Activated T-helper 9 cell treated with anti-CD3 and anti-CD28 coated beads, Interleukin-2, amount 50 U/mL, for 16 hours (primary cell): ENCODE measurements around the gene ARNT2.
A peak's percentile ranks its signal among the peaks of the same experiment; 100 is the strongest.

Source experiments
- DNase-seq: peaks from one replicate; pipeline ENCODE4 v3.0.0-alpha.2; 2020; ENCODE audit warnings: low read depth

Gene ARNT2

DNA sequence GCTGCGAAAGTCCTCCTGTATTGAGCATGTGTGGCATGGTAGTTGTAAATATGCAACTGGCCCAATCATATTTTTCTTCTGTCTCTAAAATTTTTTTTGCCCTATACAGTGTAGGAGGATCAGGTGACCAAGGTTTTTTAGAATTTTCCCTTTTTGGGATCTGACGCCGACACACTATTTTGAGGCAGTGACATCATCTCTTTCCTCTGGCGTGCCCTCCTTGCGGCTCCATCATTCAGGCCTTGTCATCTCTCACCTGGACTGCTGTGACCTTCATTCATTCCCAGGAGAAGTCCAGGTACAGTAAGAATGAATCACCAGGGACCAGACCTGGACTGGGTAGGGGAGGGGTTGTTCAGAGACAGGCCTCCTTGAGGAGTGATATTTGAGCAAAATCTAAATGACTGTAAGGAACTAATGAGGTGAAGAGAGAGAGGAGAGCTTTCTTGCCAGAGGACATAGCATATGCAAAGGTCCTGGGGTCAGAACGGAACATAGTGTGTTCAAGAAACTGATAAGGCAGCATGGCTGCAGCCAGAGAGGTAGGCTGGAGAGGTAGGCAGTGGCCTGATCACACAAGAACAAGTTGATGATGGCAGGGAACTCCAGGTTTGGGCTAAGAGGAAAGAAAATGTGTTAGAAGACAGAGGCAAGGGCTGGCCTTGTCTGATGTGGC is 38.7 kb downstream of the ARNT2 start:
- no peak for DNase-seq

DNA sequence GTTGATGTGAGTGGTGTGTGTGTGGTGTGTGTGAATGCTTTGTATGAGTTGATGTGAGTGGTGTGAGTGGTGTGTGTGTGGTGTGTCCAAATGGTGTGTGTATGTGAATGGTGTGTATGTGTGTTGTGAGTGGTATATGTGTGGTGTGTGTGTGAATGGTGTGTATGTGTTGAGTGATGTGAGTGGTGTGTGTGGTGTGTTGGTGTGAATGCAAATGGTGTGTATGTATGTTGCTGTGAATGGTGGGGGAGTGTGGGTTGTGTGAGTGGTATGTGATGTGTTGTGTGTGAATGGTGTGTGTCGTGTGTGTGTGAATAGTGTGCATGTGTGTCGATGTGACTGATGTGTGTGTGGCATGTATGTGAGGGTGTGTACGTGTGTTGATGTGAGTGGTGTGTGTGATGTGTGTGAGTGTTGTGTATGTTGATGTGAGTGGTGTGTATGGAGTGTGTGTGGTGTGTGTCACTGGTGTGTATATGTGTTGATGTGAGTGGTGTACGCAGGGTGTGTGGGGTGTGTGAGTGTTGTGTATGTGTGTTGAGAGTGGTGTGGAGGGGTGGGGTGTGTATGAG is 40.6 kb downstream of the ARNT2 start:
- no peak for DNase-seq

- no peak for DNase-seq
Observed at GRCh38 chr15:80445300-80446041, 41.3 kb downstream of the ARNT2 start.

DNA sequence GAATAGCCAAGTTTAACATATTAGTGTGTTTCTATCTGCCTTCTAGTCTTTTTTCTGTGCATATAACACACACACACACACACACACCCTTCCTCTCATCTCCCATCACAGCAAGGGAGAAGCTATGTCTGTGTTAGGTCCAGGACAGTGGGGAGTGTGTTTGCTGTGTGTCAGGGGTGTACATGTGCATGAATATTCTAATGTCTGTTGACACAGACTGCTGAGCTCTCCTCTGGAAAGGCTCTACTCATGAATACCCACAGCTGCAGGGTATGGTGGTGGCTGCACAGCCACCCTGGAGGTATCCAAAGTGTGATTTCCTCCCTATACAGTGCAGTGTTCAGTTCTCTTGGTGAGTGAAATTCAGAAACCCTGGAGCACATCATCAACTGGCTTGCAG is 42.9 kb downstream of the ARNT2 start:
- DNase-seq: no peak

- DNase-seq: no peak
Observed at GRCh38 chr15:80449825-80450224, 45.6 kb downstream of the ARNT2 start.

GRCh38 chr15:80450811-80451321 is 46.7 kb downstream of the ARNT2 start:
- no peak for DNase-seq

DNA sequence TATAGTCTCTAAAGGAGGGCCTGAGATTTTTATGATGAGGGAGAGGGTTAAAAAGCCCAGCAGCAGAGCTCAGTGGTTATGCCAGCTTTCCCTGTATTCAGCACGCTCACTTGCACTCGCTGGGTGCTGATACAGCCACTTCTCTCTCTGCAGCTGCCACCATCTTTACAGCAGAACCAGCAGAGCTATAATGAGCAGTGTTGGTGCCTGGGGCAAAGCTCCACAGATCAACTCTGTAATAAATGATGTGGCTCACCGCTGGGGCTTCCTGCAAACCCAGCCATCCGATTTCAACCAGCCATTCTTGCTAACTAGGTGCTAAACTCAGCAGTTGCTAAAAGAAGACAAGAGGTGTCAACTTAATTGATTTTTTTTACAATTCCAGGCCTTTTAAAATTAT is 48.0 kb downstream of the ARNT2 start:
- no peak for DNase-seq

DNA sequence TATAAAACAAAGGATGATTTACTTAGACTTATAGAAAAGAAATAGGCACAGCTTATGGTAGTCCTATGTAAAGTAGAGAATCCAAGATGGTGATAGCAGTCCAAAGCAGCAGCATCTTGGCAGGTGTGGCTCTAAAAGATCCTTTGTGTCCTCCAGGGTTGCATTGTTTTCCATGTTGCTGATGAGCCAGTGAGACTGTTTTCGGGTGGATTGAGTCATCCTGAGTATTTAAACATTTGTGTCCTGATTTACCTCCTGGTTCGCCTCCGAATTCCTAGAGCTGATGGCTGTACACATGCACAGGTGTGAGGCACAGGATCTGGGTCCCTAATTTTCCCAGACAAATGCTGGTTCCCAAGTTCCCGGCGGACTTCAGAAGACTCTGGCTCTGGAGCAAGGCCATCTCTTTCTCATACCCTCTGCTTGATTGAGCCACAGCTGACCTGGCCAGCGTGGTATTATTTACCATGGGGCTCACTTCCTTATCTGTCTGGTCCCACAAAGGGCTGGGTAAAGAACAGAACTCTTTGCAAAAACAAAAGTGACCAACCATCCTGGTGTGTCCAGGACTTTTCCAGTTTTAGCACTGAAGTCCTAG is 51.0 kb downstream of the ARNT2 start:
- no peak for DNase-seq

GRCh38 chr15:80455668-80456442 is 51.7 kb downstream of the ARNT2 start:
- peak; percentile 29 for DNase-seq

DNA sequence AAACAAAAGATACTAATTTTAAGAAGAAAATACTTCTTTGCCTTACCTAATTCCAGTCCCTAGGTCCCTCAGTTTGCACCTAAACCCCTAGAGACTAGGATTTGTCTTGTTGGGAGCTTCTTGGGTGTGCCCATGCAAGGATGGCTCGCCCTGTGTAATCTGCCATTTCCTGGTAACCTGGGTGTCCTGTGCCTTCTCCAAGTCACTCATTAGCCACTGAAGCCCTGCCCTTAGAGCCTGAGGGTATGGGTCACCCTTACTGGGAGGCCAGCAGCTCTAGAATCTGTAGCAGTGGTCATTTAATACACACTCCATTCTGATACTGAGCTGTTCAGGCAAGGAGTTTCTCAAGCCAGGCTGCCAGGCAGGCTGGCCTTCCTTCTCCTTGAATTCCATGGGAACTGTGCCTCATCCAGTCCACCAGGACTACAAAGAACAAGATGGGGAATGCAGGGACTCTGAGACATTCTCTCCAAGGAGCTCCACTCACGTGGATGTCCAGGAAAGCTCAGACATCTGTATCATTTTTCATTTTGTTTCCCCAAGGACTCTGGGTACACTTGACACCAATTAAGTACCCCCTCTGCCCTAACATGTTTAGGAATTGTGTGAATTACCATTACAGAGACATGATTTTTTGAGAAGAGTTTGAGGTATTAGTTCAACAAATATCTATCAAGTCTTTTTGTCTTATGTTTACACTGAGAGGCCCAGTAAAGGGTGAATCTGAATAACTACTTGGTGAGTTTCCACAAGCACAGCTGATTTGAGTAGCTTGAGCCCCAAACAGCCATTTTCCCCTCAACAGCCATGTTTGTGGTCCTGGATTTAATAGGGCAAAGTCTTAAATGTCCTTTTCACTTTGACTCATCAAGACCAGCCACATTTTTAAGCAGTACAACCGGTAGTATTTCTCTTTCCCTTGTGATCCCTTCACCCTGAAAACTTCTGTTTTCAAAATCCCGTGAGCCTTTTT is 52.6 kb downstream of the ARNT2 start:
- no peak for DNase-seq

- no peak for DNase-seq
Observed at GRCh38 chr15:80457896-80458295, 53.7 kb downstream of the ARNT2 start.

- no peak for DNase-seq
Observed at GRCh38 chr15:80458580-80458979, 54.4 kb downstream of the ARNT2 start.

GRCh38 chr15:80459380-80459779 is 55.2 kb downstream of the ARNT2 start:
- no peak for DNase-seq

DNA sequence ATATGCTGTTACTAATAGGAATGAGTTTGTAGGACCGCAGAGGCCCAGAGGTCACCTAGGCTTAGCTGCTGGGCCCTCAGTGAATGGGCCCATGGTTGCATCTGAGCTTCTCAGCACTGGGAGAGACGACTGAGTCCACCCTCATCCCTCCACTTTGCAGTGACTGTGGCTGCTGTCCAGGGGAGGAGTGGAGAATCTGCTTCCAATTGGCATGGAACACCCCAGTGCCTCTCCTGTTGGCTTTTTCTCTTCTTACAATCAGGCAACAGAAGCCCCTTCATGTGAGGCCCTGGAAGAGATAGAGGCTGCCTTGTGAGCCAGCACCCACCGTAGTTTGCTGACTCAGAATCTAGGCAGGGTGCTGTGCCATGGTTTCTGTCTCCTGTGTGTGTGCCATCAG is 55.6 kb downstream of the ARNT2 start:
- DNase-seq: no peak

GRCh38 chr15:80461356-80462095 is 57.3 kb downstream of the ARNT2 start:
- no peak for DNase-seq

GRCh38 chr15:80462111-80462510 is 57.9 kb downstream of the ARNT2 start:
- DNase-seq: no peak

- DNase-seq: no peak
Observed at GRCh38 chr15:80462836-80463512, 58.8 kb downstream of the ARNT2 start.

DNA sequence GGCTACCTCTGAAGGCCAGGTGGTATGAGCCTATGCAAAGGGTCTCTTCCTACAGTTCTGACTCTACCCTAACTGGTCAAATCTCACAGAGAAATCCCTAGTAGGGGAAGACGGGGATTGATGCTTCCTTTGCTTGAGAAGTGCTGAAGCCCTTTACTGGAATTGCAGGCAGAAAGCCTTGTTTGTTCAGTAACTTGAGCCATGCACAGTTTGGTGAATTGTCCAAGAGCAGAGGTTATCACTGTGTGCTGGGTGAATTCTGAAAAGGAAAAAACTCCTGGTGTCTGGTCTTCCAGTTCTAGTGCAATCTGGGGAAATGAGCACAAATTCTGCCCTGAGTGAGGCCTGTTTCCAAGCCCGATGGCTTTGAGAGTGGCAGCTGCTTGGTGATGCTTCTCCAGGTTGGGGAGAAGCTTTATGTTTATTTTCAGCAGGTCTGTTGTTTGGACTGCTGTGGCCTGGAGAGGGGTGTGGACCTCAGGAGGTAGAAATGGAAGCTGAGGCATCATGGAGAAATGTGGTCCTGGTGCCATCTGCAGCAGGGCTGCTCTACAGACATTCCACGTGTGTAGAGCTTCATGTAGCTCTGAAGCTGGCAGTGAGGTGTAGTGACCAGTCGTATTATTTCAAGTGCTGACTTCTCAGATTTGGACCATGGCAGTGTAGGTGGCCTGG is 60.9 kb downstream of the ARNT2 start:
- no peak for DNase-seq

DNA sequence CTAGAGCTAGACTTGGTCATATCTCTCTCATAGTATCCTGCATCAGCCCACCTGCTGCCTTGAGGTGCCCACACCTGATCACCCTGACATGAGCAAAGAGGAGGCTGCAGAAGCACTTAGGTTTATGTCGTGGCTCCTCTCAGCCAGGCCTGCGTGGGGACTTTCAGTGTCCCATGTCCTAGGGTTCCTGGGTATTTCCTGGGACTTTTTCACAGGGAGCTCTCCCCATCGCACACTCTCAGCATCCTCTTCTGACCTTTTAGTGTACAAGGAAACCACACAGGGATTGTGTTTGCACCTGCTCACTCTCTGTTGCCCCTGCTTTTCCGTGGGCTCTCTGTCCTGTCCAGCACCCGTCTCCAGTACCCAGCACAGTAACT is 61.4 kb downstream of the ARNT2 start:
- no peak for DNase-seq
